Parathyroid adenoma (tissue), 2 donors: ENCODE data around the gene PRKG1.

Experiments used
- H2AFZ ChIP-seq: fragments of 300-600 bp; sonication (generic); one replicate; pipeline ENCODE4 v1.7.0; 2017; ENCODE audit warnings: antibody characterized with exemption, mild to moderate bottlenecking
- H3K27ac ChIP-seq: fragments of 300-600 bp; sonication (generic); one replicate; pipeline ENCODE4 v1.7.0; 2017
- H3K27me3 ChIP-seq: fragments of 300-600 bp; sonication (generic); one replicate; pipeline ENCODE4 v1.7.0; 2017; ENCODE audit warnings: low read length; ENCODE audit not compliant: control insufficient read depth, insufficient read depth
- H3K36me3 ChIP-seq: fragments of 300-600 bp; sonication (generic); one replicate; pipeline ENCODE4 v1.7.0; 2017; ENCODE audit warnings: low read length; ENCODE audit not compliant: control insufficient read depth, insufficient read depth
- H3K4me1 ChIP-seq: fragments of 300-600 bp; sonication (generic); one replicate; pipeline ENCODE4 v1.7.0; 2017; ENCODE audit warnings: control low read depth
- H3K4me2 ChIP-seq: fragments of 300-600 bp; sonication (generic); one replicate; pipeline ENCODE4 v1.7.0; 2017; ENCODE audit warnings: low read length
- H3K4me3 ChIP-seq: fragments of 300-600 bp; sonication (generic); one replicate; pipeline ENCODE4 v1.7.0; 2017; ENCODE audit warnings: low read depth, low read length
- H3K79me2 ChIP-seq: fragments of 300-600 bp; sonication (generic); one replicate; pipeline ENCODE4 v1.7.0; 2017; ENCODE audit warnings: control low read depth
- H3K9ac ChIP-seq: fragments of 300-600 bp; sonication (generic); one replicate; pipeline ENCODE4 v1.7.0; 2017; ENCODE audit warnings: mild to moderate bottlenecking
- H3K9me3 ChIP-seq: fragments of 300-600 bp; sonication (generic); one replicate; pipeline ENCODE4 v1.7.0; 2017; ENCODE audit warnings: low read length; ENCODE audit not compliant: control insufficient read depth
- CTCF ChIP-seq: fragments of 300-600 bp; sonication (generic); IDR thresholded peaks from one replicate; pipeline ENCODE4 v1.7.0; 2017; ENCODE audit warnings: antibody characterized with exemption, mild to moderate bottlenecking
- donor health status: primary hyperparathyroidism.

Gene PRKG1

DNA sequence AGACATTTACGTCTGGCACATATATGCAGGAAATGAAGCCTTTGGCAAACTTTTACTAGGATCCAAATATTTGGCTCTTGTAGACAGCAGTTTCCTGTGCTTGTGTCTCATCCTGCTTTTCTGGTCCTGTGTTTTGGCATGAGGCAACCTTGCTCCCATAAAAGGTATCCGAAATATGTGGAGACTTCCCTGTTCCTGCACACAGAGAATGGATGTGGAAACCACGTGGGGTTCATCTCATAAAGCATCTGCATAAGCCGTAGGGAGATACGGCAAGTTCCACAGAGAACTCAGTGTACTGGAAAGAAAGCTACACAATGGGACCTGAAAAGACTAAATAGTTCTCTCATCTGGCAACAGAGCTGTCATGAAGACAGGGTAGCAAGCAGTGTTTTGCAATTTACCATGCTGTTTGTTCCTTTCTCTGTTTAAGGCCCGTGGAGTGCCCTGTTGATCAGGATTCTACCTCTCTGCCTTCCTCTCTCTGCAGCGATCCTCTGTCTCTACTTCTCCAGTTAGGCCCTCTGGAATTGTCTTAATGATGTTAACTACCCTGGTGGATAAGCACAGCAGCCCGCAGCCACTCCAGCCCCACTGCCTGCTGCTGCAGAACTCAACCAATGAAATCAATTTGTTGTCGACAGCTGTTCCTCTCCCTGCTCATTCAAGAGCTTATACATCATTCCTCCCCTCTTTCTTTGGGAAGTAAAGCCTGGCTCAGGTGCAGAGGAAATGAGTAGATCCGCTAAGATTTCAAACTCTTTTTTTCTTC lies 331.5 kb downstream of the PRKG1 start:
- no peak overlapping the region for H3K4me2 ChIP-seq
- no peaks in the 10 kb centered on the region for H3K4me1 ChIP-seq
- H3K27me3 ChIP-seq = no peaks in the 10 kb centered on the region
- no peaks in the 10 kb centered on the region for H3K9me3 ChIP-seq
- H2AFZ ChIP-seq = no peak overlapping the region
- no peak overlapping the region for H3K4me3 ChIP-seq
- H3K27ac ChIP-seq = no peak overlapping the region
- H3K9ac ChIP-seq = no peak overlapping the region
- H3K79me2 ChIP-seq = no peaks in the 10 kb centered on the region
- H3K36me3 ChIP-seq = no peaks in the 10 kb centered on the region
- no peak for TF ChIP-seq CTCF

GRCh38 chr10:51406581-51406980 lies 332.3 kb downstream of the PRKG1 start:
- no peak overlapping the region for H2AFZ ChIP-seq
- no peaks in the 10 kb centered on the region for H3K27me3 ChIP-seq
- no peak overlapping the region for H3K4me2 ChIP-seq
- no peak overlapping the region for H3K27ac ChIP-seq
- no peaks in the 10 kb centered on the region for H3K36me3 ChIP-seq
- no peaks in the 10 kb centered on the region for H3K9me3 ChIP-seq
- H3K9ac ChIP-seq = no peak overlapping the region
- H3K79me2 ChIP-seq = no peaks in the 10 kb centered on the region
- no peak overlapping the region for H3K4me3 ChIP-seq
- H3K4me1 ChIP-seq = no peaks in the 10 kb centered on the region
- no peak for TF ChIP-seq CTCF

DNA sequence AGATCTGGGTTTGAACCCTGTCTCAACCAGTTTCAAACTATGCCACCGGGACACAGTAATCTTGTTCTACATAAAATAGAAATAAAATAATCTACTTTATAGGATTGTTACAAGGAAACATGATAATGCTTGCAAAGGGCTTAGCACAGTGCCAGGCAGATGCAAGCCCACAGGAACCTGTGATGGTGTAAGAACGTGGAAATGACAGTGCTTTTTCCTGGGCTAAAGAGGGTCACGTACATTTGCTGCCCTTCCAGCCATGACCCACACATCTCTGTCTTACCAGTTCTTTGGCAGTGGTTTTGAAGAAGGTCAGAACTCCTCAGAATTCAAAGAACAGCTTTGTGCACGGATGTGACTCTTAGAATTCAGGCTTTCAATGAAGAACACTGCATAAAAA lies 342.2 kb downstream of the PRKG1 start:
- no peak overlapping the region for H3K27ac ChIP-seq
- H3K4me3 ChIP-seq = no peak overlapping the region
- no peak for TF ChIP-seq CTCF
- no peaks in the 10 kb centered on the region for H3K79me2 ChIP-seq
- no peak overlapping the region for H2AFZ ChIP-seq
- no peaks in the 10 kb centered on the region for H3K36me3 ChIP-seq
- no peaks in the 10 kb centered on the region for H3K9me3 ChIP-seq
- no peaks in the 10 kb centered on the region for H3K4me1 ChIP-seq
- H3K4me2 ChIP-seq = no peak overlapping the region
- H3K9ac ChIP-seq = no peak overlapping the region
- H3K27me3 ChIP-seq = no peaks in the 10 kb centered on the region

DNA sequence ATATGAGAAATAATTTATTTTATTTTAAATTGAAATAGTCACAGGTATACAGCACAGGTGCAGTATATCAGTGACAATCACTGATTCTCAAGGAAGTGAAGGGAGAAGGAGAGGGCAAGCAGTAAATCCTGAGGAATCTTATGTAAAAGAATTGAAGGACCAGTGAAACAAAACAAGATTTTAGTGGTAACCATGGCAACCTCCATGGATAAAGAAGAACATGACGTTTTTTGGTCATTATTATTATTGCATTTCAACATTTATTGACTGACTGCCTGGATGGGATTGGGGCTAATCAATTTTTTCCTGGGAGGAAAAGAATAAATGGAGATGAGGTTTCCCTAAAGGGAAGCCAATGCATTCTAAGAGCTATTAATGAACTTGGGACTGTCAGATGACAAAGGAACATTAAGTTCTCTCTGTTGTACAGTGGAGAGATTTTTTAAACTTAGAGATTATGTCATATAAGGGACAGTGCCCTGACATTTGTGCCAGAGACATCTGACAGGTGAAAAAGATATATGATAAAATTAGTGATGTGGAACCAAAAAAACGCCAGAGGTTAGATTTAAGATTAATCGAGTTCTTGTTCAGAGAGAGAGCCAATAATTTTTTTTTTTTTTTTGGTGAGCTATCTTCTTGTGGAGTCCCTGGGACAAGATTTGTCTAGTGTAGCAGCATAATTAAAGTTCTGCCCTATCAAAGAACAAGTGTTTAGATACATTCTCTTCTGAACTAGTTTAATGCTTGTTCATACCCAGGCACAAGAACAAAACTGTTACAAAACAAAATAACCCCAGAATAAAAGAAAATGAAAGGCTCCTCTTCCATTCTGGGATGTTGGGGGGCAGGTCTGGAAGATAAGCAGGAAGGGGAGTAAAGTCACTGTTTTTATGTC lies 345.2 kb downstream of the PRKG1 start:
- no peak for TF ChIP-seq CTCF
- H2AFZ ChIP-seq = no peak overlapping the region

More for the DNA sequence above, 345.2 kb downstream of the PRKG1 start:
- Histone ChIP-seq H3K4me1 (peaks cover 9% of the 10 kb centered on the region), H3K27me3 (no peaks in the 10 kb centered on the region), H3K4me2 (no peak overlapping the region), H3K79me2 (no peaks in the 10 kb centered on the region), H3K4me3 (no peak overlapping the region), H3K9me3 (no peaks in the 10 kb centered on the region), H3K9ac (no peak overlapping the region), H3K27ac (no peak overlapping the region), H3K36me3 (no peaks in the 10 kb centered on the region)
